SU-DHL-6 (cell line): ENCODE data around the gene MARCHF3.
"Not testable (repeated sequence)": the region's sequence is repeated elsewhere in the genome, so short reads cannot be mapped to it uniquely, and the experiment has no call there.

Experiments
- H2AFZ ChIP-seq: fragments of 200-600 bp; sonication (generic); 2 replicates; pipeline ENCODE4 v1.6.1; 2014; ENCODE audit warnings: low read depth, mild to moderate bottlenecking, moderate library complexity, mixed read lengths, antibody characterized with exemption, low read length; ENCODE audit not compliant: severe bottlenecking
- H3F3A ChIP-seq: fragments of 200-600 bp; shearing (Covaris generic); 2 replicates; pipeline ENCODE4 v1.6.0; 2016; ENCODE audit warnings: antibody characterized with exemption, mild to moderate bottlenecking; ENCODE audit not compliant: insufficient read depth
- H3K27ac ChIP-seq: fragments of 200-600 bp; sonication (generic); 2 replicates; pipeline ENCODE4 v1.5.1; 2016; ENCODE audit warnings: low read depth, mild to moderate bottlenecking, low read length, moderate library complexity, mixed read lengths
- H3K27me3 ChIP-seq: fragments of 200-600 bp; sonication (generic), shearing (Covaris generic); 2 replicates; pipeline ENCODE4 v1.6.0; 2014; ENCODE audit warnings: mild to moderate bottlenecking, low read length
- H3K36me3 ChIP-seq: fragments of 200-600 bp; sonication (generic); 2 replicates; pipeline ENCODE4 v1.6.1; 2014; ENCODE audit warnings: mild to moderate bottlenecking, low read length, mixed read lengths
- H3K4me2 ChIP-seq: fragments of 300-600, 200-600 bp; shearing (Covaris generic), sonication (generic); 2 replicates; pipeline ENCODE4 v1.6.0; 2014; ENCODE audit warnings: low read length, low read depth, mild to moderate bottlenecking; ENCODE audit not compliant: poor library complexity, severe bottlenecking
- H3K4me3 ChIP-seq: fragments of 200-600 bp; sonication (generic); 2 replicates; pipeline ENCODE4 v1.5.1; 2014; ENCODE audit warnings: antibody characterized with exemption, low read length, mild to moderate bottlenecking, mixed read lengths; ENCODE audit not compliant: insufficient read depth, poor library complexity, severe bottlenecking
- H3K79me2 ChIP-seq: fragments of 200-600 bp; sonication (generic); 2 replicates; pipeline ENCODE4 v1.6.1; 2014; ENCODE audit warnings: mild to moderate bottlenecking, low read length, moderate library complexity; ENCODE audit not compliant: insufficient read depth
- H3K9ac ChIP-seq: fragments of 200-600 bp; sonication (generic); 2 replicates; pipeline ENCODE4 v1.7.0; 2014; ENCODE audit warnings: mild to moderate bottlenecking, low read length
- H3K9me2 ChIP-seq: fragments of 200-600 bp; sonication (generic); replicated peaks from 2 replicates; pipeline ENCODE4 v1.6.1; 2014; ENCODE audit warnings: low read length; ENCODE audit not compliant: insufficient read depth
- H3K9me3 ChIP-seq: fragments of 200-600 bp; sonication (generic); 2 replicates; pipeline ENCODE4 v1.6.1; 2014; ENCODE audit warnings: low read length, mixed read lengths; ENCODE audit not compliant: insufficient read depth
- H4K20me1 ChIP-seq: fragments of 200-600 bp; sonication (generic); 2 replicates; pipeline ENCODE4 v1.6.1; 2014; ENCODE audit warnings: low read depth, mild to moderate bottlenecking, antibody characterized with exemption, low read length, moderate library complexity, mixed read lengths
- EZH2phosphoT487 ChIP-seq: fragments of 200-600 bp; sonication (generic), shearing (Covaris generic); conservative IDR thresholded peaks from 2 replicates; pipeline ENCODE4 v1.6.1; 2018; ENCODE audit warnings: mild to moderate bottlenecking, antibody characterized with exemption, low read length, moderate library complexity, mixed read lengths
- TF ChIP-seq, protein P1 (sequence below): fragments of 200-600 bp; sonication (generic); IDR thresholded peaks from one replicate; pipeline ENCODE4 v1.5.1; 2017; ENCODE audit warnings: antibody characterized with exemption, mild to moderate bottlenecking, low read length, moderate library complexity; ENCODE audit not compliant: insufficient read depth, poor library complexity, severe bottlenecking

Gene MARCHF3

GRCh38 chr5:126855266-126855665 lies 175.1 kb downstream of the MARCHF3 start:
- Histone ChIP-seq H3K9me3 (no peaks in the 10 kb centered on the region), H3K9me2 (no peaks in the 10 kb centered on the region), H3F3A (no peaks in the 10 kb centered on the region), H3K79me2 (no peaks in the 10 kb centered on the region), H3K36me3 (no peaks in the 10 kb centered on the region), H3K4me3 (no peak overlapping the region), H4K20me1 (no peaks in the 10 kb centered on the region), H3K4me2 (no peak overlapping the region), H3K9ac (no peak overlapping the region), H2AFZ (no peak overlapping the region), H3K27ac (no peak overlapping the region), H3K27me3 (no peaks in the 10 kb centered on the region)
- TF ChIP-seq, protein P1, sequence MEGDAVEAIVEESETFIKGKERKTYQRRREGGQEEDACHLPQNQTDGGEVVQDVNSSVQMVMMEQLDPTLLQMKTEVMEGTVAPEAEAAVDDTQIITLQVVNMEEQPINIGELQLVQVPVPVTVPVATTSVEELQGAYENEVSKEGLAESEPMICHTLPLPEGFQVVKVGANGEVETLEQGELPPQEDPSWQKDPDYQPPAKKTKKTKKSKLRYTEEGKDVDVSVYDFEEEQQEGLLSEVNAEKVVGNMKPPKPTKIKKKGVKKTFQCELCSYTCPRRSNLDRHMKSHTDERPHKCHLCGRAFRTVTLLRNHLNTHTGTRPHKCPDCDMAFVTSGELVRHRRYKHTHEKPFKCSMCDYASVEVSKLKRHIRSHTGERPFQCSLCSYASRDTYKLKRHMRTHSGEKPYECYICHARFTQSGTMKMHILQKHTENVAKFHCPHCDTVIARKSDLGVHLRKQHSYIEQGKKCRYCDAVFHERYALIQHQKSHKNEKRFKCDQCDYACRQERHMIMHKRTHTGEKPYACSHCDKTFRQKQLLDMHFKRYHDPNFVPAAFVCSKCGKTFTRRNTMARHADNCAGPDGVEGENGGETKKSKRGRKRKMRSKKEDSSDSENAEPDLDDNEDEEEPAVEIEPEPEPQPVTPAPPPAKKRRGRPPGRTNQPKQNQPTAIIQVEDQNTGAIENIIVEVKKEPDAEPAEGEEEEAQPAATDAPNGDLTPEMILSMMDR: no peak
- TF ChIP-seq EZH2phosphoT487: no peak

GRCh38 chr5:126854526-126855110 lies 175.7 kb downstream of the MARCHF3 start:
- no peaks in the 10 kb centered on the region for H3K36me3 ChIP-seq
- H2AFZ ChIP-seq: no peak overlapping the region
- H3K4me3 ChIP-seq: no peak overlapping the region
- no peaks in the 10 kb centered on the region for H3K79me2 ChIP-seq
- H3K9me3 ChIP-seq: no peaks in the 10 kb centered on the region
- H3K9ac ChIP-seq: no peak overlapping the region
- H3K4me2 ChIP-seq: no peak overlapping the region
- no peaks in the 10 kb centered on the region for H3K9me2 ChIP-seq
- H4K20me1 ChIP-seq: no peaks in the 10 kb centered on the region
- no peaks in the 10 kb centered on the region for H3K27me3 ChIP-seq
- no peak for TF ChIP-seq EZH2phosphoT487
- TF ChIP-seq, protein P1: no peak
- H3K27ac ChIP-seq: no peak overlapping the region
- H3F3A ChIP-seq: no peaks in the 10 kb centered on the region

- H2AFZ ChIP-seq, H3K9me3 ChIP-seq, H3K36me3 ChIP-seq, H3K27me3 ChIP-seq, H3K79me2 ChIP-seq, H3K9ac ChIP-seq, H3K27ac ChIP-seq, H3F3A ChIP-seq, H3K4me2 ChIP-seq, H4K20me1 ChIP-seq, H3K4me3 ChIP-seq, H3K9me2 ChIP-seq: not testable (repeated sequence)
Measured at GRCh38 chr5:126853541-126854307, 176.6 kb downstream of the MARCHF3 start.

- H3K27ac ChIP-seq: no peak overlapping the region
- no peak overlapping the region for H2AFZ ChIP-seq
- no peak overlapping the region for H3K9ac ChIP-seq
- no peaks in the 10 kb centered on the region for H3K79me2 ChIP-seq
- H3K9me3 ChIP-seq: no peaks in the 10 kb centered on the region
- no peaks in the 10 kb centered on the region for H3F3A ChIP-seq
- H3K27me3 ChIP-seq: no peaks in the 10 kb centered on the region
- H4K20me1 ChIP-seq: no peaks in the 10 kb centered on the region
- TF ChIP-seq EZH2phosphoT487: no peak
- TF ChIP-seq, protein P1: no peak
- no peaks in the 10 kb centered on the region for H3K36me3 ChIP-seq
- no peaks in the 10 kb centered on the region for H3K9me2 ChIP-seq
- H3K4me2 ChIP-seq: no peak overlapping the region
- H3K4me3 ChIP-seq: no peak overlapping the region
Measured at GRCh38 chr5:126852841-126853271, 177.5 kb downstream of the MARCHF3 start.
